Thyroid gland (tissue), 4 donors: ENCODE data around the gene TP63. TPM values are rescaled to one million over a fixed set of nuclear protein-coding genes. Genes with fewer than 3 reads are reported as not detected.

ENCODE experiments used
- DNase-seq, 2 donors: peaks; one replicate each; pipeline ENCODE4 v3.0.0-alpha.2; 2019
- H3K27ac ChIP-seq, 3 donors: fragments of 200-600 bp; sonication (generic); 1 replicate in 2 of 3; 2 replicates in 1 of 3; pipeline ENCODE4 v1.5.1; 2016 to 2019; ENCODE audit warnings: mild to moderate bottlenecking in 1 of 3, moderate library complexity in 1 of 3
- H3K27me3 ChIP-seq: fragments of 200-600 bp; sonication (generic); one replicate; pipeline ENCODE4 v1.5.1; 2019
- H3K36me3 ChIP-seq, 2 donors: fragments of 200-600 bp; sonication (generic); one replicate each; pipeline ENCODE4 v1.5.1; 2016 to 2019
- H3K4me1 ChIP-seq, 2 donors: fragments of 200-600 bp; sonication (generic); one replicate each; pipeline ENCODE4 v1.5.1; 2017 to 2019
- H3K4me3 ChIP-seq, 3 donors: fragments of 200-600 bp; sonication (generic); replicated peaks in 1 of 3; 1 replicate in 2 of 3; 2 replicates in 1 of 3; pipeline ENCODE4 v1.5.1; 2016; ENCODE audit warnings: mild to moderate bottlenecking in 1 of 3
- H3K9me3 ChIP-seq: fragments of 200-600 bp; sonication (generic); one replicate; pipeline ENCODE4 v1.5.1; 2017
- POLR2A ChIP-seq, 2 donors: fragments of 450-650 bp; IDR thresholded peaks; one replicate each; pipeline ENCODE4 v1.6.1; 2017; ENCODE audit warnings: antibody characterized with exemption in 2 of 2, mild to moderate bottlenecking in 2 of 2, moderate library complexity in 1 of 2
- WGBS, 2 donors: methylation state at CpG; one replicate each; pipeline ENCODE4 v1.1.5; 2017; 5-methylcytosine and 5-hydroxymethylcytosine counted together
- intact Hi-C: fragments of 100-400 bp; cut with DNase I; formaldehyde crosslinking; loops from one replicate; pipeline ENCODE4 v1.15.1; 2023
- total RNA-seq, 4 donors: library from RNA; depleted of rRNA; stranded (reverse); fragments of >200 nt; gene quantifications; one replicate each; pipeline ENCODE4 v1.2.3, GENCODE V29; 2016
- TF ChIP-seq, protein P1 (sequence below), 6 experiments: fragments of 200-600 bp in 3 of 6; fragments of 450-650 bp in 3 of 6; sonication (generic) in 3 of 6; IDR thresholded peaks; one replicate each; pipeline ENCODE4 v1.5.1; 2016 to 2019; ENCODE audit warnings: antibody characterized with exemption in 6 of 6, mild to moderate bottlenecking in 2 of 6, inconsistent platforms in 1 of 6, moderate library complexity in 1 of 6

Gene TP63
- total RNA-seq, 4 donors from 2014 or later = 1.2 to 1.3 TPM; not detected in 2

DNA sequence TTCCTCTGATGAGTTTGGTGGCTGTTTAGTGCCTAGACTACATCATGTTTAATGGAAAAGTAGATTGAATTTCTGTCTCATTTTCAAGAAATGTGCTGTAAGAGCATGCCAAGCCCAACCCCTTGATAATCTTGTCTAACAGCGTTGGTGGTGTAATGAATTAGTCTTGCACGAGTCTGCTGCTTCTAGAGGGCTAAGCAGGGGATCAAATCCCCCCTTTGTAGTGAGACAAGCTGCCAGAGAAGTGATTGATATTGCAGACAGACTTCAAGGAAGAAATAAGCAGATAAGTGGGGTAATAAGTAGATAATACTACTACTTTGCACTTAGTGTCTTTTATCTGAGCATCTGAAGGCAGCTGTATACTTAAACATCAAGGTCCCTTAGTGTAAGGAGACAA, 141.4 kb downstream of the TP63 start:
- Histone ChIP-seq H3K4me1 (no peaks in the 10 kb centered on the region), H3K9me3 (no peaks in the 10 kb centered on the region), H3K36me3 (no peaks in the 10 kb centered on the region), H3K27me3 (no peaks in the 10 kb centered on the region), H3K27ac (no peak overlapping the region), H3K4me3 (no peak overlapping the region)
- intact Hi-C loops = no loop called here
- no peak for TF ChIP-seq POLR2A (IDR thresholded peaks at IDR 0.05)
- TF ChIP-seq, protein P1, sequence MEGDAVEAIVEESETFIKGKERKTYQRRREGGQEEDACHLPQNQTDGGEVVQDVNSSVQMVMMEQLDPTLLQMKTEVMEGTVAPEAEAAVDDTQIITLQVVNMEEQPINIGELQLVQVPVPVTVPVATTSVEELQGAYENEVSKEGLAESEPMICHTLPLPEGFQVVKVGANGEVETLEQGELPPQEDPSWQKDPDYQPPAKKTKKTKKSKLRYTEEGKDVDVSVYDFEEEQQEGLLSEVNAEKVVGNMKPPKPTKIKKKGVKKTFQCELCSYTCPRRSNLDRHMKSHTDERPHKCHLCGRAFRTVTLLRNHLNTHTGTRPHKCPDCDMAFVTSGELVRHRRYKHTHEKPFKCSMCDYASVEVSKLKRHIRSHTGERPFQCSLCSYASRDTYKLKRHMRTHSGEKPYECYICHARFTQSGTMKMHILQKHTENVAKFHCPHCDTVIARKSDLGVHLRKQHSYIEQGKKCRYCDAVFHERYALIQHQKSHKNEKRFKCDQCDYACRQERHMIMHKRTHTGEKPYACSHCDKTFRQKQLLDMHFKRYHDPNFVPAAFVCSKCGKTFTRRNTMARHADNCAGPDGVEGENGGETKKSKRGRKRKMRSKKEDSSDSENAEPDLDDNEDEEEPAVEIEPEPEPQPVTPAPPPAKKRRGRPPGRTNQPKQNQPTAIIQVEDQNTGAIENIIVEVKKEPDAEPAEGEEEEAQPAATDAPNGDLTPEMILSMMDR (IDR thresholded peaks at IDR 0.05) = no peak
- 40 to 50% methylated on average over 2 of the region's 2 CpGs for WGBS, 2 donors
- no peak for DNase-seq

DNA sequence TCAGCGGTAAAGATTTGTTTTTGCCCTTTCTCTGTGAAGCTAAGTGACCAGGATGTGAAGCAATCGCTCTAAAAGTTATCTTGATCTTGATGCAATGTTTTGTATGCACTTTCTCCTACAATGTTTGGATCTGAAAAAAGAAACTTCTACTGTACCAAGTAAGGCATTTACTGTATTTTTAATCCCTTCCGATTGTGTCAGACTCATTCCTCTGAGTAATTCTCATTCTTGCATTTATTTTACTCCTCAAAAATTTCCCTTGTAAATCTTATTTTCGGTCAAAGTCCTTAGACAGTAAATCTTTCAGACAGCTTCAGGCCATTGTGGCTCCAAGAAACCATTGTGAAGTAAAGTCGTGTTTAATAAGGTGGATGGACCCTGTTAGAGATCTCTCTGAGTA, 141.9 kb downstream of the TP63 start:
- no peak for DNase-seq
- 75 to 77% methylated on average over 5 of the region's 5 CpGs for WGBS, 2 donors
- H3K27ac ChIP-seq = no peak overlapping the region
- no peaks in the 10 kb centered on the region for H3K36me3 ChIP-seq
- no peaks in the 10 kb centered on the region for H3K9me3 ChIP-seq
- no peaks in the 10 kb centered on the region for H3K27me3 ChIP-seq
- TF ChIP-seq, protein P1 (IDR thresholded peaks at IDR 0.05) = no peak
- TF ChIP-seq POLR2A (IDR thresholded peaks at IDR 0.05) = no peak
- intact Hi-C loops = no loop called here
- no peak overlapping the region for H3K4me3 ChIP-seq
- no peaks in the 10 kb centered on the region for H3K4me1 ChIP-seq

DNA sequence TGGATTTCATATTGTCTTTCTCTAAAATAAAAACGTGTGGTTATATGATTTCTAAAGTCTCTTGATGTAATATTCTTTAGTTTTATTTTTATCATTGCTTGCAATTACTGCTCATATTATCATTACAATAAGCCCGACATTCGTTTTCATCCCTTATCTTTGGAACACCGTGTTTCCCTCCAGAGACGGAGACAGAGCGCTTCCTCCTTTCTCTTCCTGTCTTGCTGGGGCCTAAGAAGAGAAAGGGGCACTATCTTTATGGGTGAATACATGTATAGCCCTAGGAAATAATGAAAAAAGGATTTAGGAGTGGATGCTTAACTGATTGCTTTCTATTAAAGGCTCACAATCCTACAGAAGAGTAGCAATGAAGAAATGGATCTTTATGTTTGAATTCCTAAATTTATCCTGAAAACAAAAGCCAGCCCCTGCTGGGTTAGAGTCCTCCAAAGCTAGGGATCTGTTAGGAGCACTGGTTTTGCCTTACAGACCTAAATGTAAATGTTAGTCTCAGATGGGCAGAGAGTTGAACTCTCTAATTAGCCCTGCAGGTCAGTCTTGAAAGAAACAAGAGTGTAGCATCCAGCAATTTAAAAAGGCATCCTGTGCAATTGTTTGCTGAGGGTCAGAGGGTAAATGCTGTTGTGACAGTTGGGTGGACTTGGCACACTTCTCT, 145.1 kb downstream of the TP63 start:
- intact Hi-C loops = no loop called here
- 62 to 64% methylated on average over 6 of the region's 6 CpGs for WGBS, 2 donors
- H3K27me3 ChIP-seq = no peaks in the 10 kb centered on the region

DNA sequence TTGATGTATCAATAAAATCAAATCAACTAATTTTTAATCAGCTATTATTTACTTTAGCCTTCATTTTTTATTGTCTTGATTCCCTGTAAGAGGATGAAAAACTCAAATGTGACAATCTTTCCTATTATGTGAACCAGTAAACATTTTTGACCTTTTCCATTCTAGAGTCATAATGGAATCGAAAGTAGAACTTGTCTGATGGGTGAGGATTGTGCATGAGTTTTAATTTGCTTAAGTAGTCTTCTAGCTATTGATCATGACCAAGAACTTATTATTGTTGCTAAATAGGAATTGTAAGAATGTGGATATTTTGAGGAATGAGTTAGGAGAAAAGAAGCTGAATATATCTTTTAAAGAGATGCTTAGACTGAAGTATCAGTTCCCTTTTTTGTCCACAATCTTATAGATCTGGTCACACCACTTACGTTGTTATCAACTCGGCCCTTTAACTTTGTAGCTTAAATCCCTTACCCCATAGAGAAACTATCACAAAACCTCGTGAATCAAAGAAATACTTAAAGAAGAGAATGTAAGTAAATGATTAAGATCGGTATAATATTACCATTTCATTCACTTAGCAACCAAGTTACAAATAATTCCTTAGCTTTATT, 147.3 kb downstream of the TP63 start:
- intact Hi-C loops = no loop called here
- no peak overlapping the region for H3K27ac ChIP-seq
- H3K36me3 ChIP-seq = no peaks in the 10 kb centered on the region
- H3K27me3 ChIP-seq = no peaks in the 10 kb centered on the region
- no peak overlapping the region for H3K4me3 ChIP-seq
- WGBS, 2 donors = 89 to 94% methylated on average over 5 of the region's 5 CpGs
- no peaks in the 10 kb centered on the region for H3K4me1 ChIP-seq
- no peak for DNase-seq
- no peaks in the 10 kb centered on the region for H3K9me3 ChIP-seq
- TF ChIP-seq, protein P1 (IDR thresholded peaks at IDR 0.05) = no peak
- no peak for TF ChIP-seq POLR2A (IDR thresholded peaks at IDR 0.05)

More for the DNA sequence above, 145.1 kb downstream of the TP63 start:
- TF ChIP-seq, protein P1 (IDR thresholded peaks at IDR 0.05) = no peak
- TF ChIP-seq POLR2A (IDR thresholded peaks at IDR 0.05) = no peak
- H3K9me3 ChIP-seq = no peaks in the 10 kb centered on the region
- H3K4me1 ChIP-seq = no peaks in the 10 kb centered on the region
- no peak overlapping the region for H3K27ac ChIP-seq
- H3K4me3 ChIP-seq = no peak overlapping the region
- DNase-seq = no peak
- no peaks in the 10 kb centered on the region for H3K36me3 ChIP-seq

DNA sequence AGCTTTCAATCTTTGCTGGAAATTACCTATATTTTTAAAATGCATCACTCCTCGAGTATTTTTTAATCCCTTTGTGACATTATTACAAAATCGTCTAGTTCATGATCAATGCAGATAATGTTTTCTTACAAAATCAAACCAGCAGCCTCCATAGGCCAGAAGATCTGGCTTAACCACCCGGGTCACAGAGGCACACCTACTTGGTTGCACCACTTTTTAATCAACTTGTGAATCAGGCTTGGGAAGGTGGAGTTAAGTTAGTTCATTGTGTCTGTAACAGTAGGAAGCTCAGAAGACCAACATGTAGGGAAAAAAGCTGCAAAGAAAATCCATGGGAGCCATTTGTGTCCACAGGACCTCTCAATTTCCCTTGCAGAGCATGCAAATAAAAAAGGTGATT, 148.0 kb downstream of the TP63 start:
- Histone ChIP-seq H3K9me3 (no peaks in the 10 kb centered on the region), H3K27me3 (no peaks in the 10 kb centered on the region), H3K27ac (no peak overlapping the region), H3K4me3 (no peak overlapping the region), H3K4me1 (no peaks in the 10 kb centered on the region), H3K36me3 (no peaks in the 10 kb centered on the region)
- no peak for DNase-seq
- 76 to 89% methylated on average over 3 of the region's 3 CpGs for WGBS, 2 donors
- intact Hi-C loops = no loop called here
- no peak for TF ChIP-seq POLR2A (IDR thresholded peaks at IDR 0.05)
- TF ChIP-seq, protein P1 (IDR thresholded peaks at IDR 0.05) = no peak
